ENCODE results near the gene SLC12A3.

Gene SLC12A3

DNA sequence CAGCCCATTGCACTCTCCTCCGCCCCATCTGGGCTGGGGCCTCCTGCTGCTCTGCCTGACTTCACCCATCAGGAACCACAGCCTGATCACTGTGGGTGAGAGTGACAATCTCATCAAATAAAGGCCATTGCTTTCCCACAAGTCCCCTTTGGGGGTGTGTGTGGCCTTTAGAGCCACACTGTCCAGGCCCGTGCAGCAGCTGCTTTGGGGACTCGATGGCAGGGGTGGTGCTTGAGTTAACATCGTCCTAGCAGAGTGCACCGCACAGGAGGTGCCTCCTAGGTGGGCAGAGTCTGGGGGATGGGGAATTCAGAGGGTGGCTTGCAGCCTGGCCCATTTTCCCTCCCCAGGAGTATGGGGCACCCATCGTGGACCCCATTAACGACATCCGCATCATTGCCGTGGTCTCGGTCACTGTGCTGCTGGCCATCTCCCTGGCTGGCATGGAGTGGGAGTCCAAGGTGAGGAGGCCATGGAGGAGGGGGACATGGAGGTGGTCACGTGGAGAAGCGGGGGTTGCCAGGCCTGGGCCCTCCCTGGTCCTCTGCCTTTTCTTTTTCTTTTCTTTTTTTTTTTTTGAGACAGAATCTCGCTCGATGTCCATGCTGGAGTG, 5.4 kb downstream of the SLC12A3 start:
- CTCF ChIA-PET, result interaction anchor here (1.4 to 1.5 kb wide), 2 partner anchors 23 to 81 kb away, joined by 3 to 7 read pairs; no protein-coding TSS in a partner anchor
- TF ChIP-seq, protein P1, sequence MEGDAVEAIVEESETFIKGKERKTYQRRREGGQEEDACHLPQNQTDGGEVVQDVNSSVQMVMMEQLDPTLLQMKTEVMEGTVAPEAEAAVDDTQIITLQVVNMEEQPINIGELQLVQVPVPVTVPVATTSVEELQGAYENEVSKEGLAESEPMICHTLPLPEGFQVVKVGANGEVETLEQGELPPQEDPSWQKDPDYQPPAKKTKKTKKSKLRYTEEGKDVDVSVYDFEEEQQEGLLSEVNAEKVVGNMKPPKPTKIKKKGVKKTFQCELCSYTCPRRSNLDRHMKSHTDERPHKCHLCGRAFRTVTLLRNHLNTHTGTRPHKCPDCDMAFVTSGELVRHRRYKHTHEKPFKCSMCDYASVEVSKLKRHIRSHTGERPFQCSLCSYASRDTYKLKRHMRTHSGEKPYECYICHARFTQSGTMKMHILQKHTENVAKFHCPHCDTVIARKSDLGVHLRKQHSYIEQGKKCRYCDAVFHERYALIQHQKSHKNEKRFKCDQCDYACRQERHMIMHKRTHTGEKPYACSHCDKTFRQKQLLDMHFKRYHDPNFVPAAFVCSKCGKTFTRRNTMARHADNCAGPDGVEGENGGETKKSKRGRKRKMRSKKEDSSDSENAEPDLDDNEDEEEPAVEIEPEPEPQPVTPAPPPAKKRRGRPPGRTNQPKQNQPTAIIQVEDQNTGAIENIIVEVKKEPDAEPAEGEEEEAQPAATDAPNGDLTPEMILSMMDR (IDR thresholded peaks at IDR 0.05; ENCODE audit: control extremely low read depth, extremely low read depth, low read depth, missing control alignments), result no peak
- POLR2A ChIA-PET, result no interaction called here

DNA sequence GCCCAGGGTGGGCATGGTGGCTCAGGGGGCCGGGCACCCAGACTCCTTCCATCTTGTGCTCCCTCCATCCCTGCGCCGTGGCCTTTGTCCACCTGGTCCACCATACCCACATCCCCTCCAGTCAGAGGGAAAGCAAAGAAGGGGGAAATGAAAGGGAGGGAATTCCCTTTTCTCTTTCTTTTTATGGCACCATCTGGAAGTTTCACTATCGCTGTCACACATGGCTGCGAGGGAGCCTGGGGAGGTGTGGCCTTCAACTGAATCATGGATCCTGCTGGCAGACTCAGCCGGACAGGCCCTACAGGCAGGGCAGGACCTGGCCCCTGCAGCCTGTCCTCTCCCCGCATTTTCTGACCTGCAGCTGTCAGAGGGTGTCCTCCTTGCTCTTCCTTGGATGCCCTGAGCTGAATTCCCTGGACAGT, 6.2 kb downstream of the SLC12A3 start:
- TF ChIP-seq, protein P1 (IDR thresholded peaks at IDR 0.05; ENCODE audit: control extremely low read depth, extremely low read depth, low read depth, missing control alignments), result peak; percentile 24
- peak; percentile 73 for DNase-seq (ENCODE audit: extremely low spot score)
- CTCF ChIA-PET, result interaction anchor here (1.1 to 2.0 kb wide), 2 partner anchors 14 to 39 kb away, joined by 3 to 5 read pairs; no protein-coding TSS in a partner anchor
- POLR2A ChIA-PET, result no interaction called here

More for the DNA sequence above, 5.4 kb downstream of the SLC12A3 start:
- DNase-seq (ENCODE audit: extremely low spot score), result peak; percentile 50

DNA sequence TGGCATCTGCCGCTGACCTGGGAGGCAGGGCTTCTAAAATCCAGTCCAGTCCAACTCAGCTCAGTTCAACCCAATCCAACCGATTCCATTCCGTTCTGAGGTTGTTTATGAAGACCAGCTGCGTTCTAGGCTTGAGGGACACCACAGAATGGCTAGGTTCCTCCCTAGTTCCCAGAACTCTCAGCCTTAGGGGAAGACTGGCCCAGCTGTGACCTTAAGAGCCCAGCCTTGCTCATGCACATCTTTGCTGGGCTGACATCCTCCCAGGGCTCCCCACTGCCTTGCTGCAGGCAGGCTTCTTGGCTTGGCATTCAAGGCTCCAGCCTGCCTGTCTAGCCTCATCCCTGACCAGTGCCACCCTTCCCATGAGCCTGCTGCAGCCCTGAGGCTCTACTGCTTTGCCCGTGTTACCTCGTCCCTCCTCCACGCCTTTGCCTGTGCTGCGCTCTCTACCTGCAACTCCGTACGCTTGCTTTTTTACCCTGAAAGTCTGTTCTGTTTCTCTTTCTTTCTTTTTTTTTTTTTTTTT, 7.9 kb downstream of the SLC12A3 start:
- ChIA-PET CTCF (interaction anchor here (1.4 to 2.0 kb wide), 2 partner anchors 38 to 79 kb away, joined by 3 to 5 read pairs; no protein-coding TSS in a partner anchor), POLR2A (interaction anchor here (0.6 kb wide), 1 partner anchor 82 kb away, joined by 3 read pairs; no protein-coding TSS in a partner anchor)

DNA sequence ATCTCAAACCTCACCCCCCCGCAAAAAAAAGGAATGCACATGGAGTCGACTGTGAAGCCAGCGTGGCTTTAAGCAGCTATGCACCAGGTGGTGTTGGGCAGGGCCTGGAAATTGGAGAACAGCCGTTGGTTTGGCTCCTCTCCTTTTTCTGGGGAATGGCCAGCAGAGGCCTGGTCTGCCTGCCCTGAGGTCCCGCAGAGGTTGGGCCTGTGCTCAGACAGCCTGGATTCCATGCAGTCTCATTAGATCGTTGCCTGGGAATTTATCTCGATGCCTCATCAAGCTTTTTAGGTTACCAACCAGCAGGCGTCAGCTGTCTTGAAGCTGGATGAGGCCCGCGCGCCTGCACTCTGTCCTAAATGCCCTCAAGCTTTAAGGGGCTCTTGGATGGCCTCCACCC, 9.8 kb downstream of the SLC12A3 start:
- CTCF ChIA-PET, result interaction anchor here (1.1 to 3.0 kb wide), 9 partner anchors 8 to 218 kb away, joined by 3 to 22 read pairs (median 6); partner anchors contain the start of genes CPNE2 and SLC12A3
- TF ChIP-seq, protein P1 (IDR thresholded peaks at IDR 0.05; ENCODE audit: control extremely low read depth, extremely low read depth, low read depth, missing control alignments), result no peak
- POLR2A ChIA-PET, result interaction anchor here (1.0 to 1.7 kb wide), 2 partner anchors 58 to 76 kb away, joined by 3 to 13 read pairs; partner anchors contain the start of gene HERPUD1
- DNase-seq (ENCODE audit: extremely low spot score), result no peak

More for the DNA sequence above, 7.9 kb downstream of the SLC12A3 start:
- TF ChIP-seq, protein P1 (IDR thresholded peaks at IDR 0.05; ENCODE audit: control extremely low read depth, extremely low read depth, low read depth, missing control alignments), result no peak
- DNase-seq (ENCODE audit: extremely low spot score), result no peak

DNA sequence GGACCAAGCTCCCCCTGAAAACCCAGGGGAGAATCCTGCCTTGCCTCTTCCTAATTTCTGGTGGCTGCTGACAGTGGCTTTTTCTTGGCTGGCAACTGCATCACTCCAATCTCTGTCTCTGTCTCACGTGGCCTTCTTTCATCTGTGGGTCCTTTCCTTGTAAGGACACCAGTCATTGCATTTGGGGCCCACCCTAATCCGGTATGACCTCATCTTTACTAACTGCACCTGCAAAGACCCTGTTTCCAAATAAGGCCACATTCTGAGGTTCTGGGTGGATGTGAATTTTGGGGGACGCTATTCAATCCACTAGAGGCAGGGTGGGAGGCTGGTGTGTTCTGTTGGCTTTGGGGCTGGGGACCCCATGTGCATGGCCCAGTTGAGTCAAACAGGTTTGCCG, 11.0 kb downstream of the SLC12A3 start:
- ChIA-PET POLR2A (interaction anchor here (1.7 kb wide), 1 partner anchor 57 kb away, joined by 13 read pairs; the partner anchor contains the start of gene HERPUD1), CTCF (interaction anchor here (1.3 to 3.0 kb wide), 5 partner anchors 9 to 217 kb away, joined by 3 to 22 read pairs (median 4); partner anchors contain the start of gene CPNE2)
- DNase-seq (ENCODE audit: extremely low spot score), result no peak
- TF ChIP-seq, protein P1 (IDR thresholded peaks at IDR 0.05; ENCODE audit: control extremely low read depth, extremely low read depth, low read depth, missing control alignments), result no peak

DNA sequence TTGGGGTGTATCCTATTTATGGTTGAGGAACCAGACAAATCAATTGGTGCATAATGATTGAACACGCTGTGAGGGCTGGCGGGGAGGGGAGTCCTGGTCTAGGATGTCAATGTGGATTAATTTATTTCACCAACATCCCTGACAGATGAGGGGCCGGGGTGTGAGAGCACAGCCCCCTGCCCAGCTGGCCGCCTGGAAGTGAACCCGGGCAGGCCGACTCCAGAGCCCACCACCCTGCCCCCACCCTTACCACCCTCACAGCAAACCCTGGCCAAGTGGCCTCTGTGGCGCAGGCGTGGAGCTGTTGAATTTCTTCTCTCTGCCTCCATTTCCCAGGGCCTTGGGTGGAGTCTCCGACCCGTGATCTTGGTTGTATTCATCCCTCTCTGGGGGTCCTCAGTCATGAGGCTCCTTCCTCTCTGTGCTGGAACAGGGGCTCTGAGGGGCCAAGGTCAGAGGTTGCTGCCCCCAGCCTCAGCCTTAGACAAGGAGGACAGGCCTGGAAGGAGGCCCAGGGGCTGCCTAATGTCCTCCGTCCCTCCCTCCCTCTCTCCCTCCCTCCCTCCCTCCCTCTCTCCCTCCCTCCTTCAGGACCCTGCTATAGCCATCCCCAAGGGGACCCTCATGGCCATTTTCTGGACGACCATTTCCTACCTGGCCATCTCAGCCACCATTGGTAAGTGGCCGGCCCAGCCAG, 12.6 kb downstream of the SLC12A3 start:
- POLR2A ChIA-PET, result no interaction called here
- DNase-seq (ENCODE audit: extremely low spot score), result no peak
- CTCF ChIA-PET, result interaction anchor here (3.0 kb wide), 1 partner anchor 10 kb away, joined by 22 read pairs; no protein-coding TSS in a partner anchor
- TF ChIP-seq, protein P1 (IDR thresholded peaks at IDR 0.05; ENCODE audit: control extremely low read depth, extremely low read depth, low read depth, missing control alignments), result no peak
